Subcutaneous adipose tissue (tissue), 4 donors: ENCODE data around the gene XYLT1. TPM values are rescaled to one million over a fixed set of nuclear protein-coding genes. Genes with fewer than 3 reads are reported as not detected.

Experiments
- CTCF ChIP-seq: fragments of 450-650 bp; IDR thresholded peaks from one replicate; pipeline ENCODE4 v1.5.1; 2016; ENCODE audit warnings: low read depth, mild to moderate bottlenecking, control low read depth, antibody characterized with exemption, moderate library complexity
- total RNA-seq, 4 donors: library from RNA; depleted of rRNA; stranded (reverse); fragments of >200 nt; gene quantifications; one replicate each; pipeline ENCODE4 v1.1.0, GENCODE V29; 2016

The XYLT1 gene
- total RNA-seq, 4 donors from 2014 or later, result 21.7 to 27.5 (median 26.1) TPM

GRCh38 chr16:17282247-17282646 lies 188.5 kb downstream of the XYLT1 start:
- TF ChIP-seq CTCF, result no peak

- TF ChIP-seq CTCF, result no peak
Observed at GRCh38 chr16:17281052-17281451, 189.7 kb downstream of the XYLT1 start.

GRCh38 chr16:17278988-17279387 lies 191.8 kb downstream of the XYLT1 start:
- no peak for TF ChIP-seq CTCF

GRCh38 chr16:17277981-17278381 lies 192.8 kb downstream of the XYLT1 start:
- TF ChIP-seq CTCF, result no peak

GRCh38 chr16:17276610-17277009 lies 194.2 kb downstream of the XYLT1 start:
- TF ChIP-seq CTCF, result no peak

- no peak for TF ChIP-seq CTCF
Observed at GRCh38 chr16:17276010-17276530, 194.7 kb downstream of the XYLT1 start.

GRCh38 chr16:17275076-17276009 lies 195.4 kb downstream of the XYLT1 start:
- no peak for TF ChIP-seq CTCF
